K562 (cell line): ENCODE measurements around the gene XPNPEP3. TPM values are rescaled to one million over a fixed set of nuclear protein-coding genes. Genes with fewer than 3 reads are reported as not detected.

Source experiments
- POLR3G ChIP-seq: IDR thresholded peaks from 2 replicates; pipeline ENCODE4 v1.6.1; 2011; ENCODE audit not compliant: insufficient read length, insufficient replicate concordance; ENCODE audit errors: extremely low read depth
- RB1 ChIP-seq: fragments of 450-650 bp; IDR thresholded peaks from 2 replicates; pipeline ENCODE4 v1.6.1; 2017; ENCODE audit warnings: low read depth, mild to moderate bottlenecking
- TBL1XR1 ChIP-seq, 2 experiments: IDR thresholded peaks; 2 replicates each; pipeline ENCODE4 v1.6.1; 2012; ENCODE audit warnings: improper control_type of control experiment in 2 of 2, low read length in 2 of 2, mild to moderate bottlenecking in 1 of 2
- XRCC3 ChIP-seq: fragments of 450-650 bp; IDR thresholded peaks from 2 replicates; pipeline ENCODE4 v1.6.1; 2017; ENCODE audit warnings: mild to moderate bottlenecking, moderate library complexity
- ZNF444 ChIP-seq: fragments of 250-450 bp; sonication (Bioruptor Pico); IDR thresholded peaks from 2 replicates; pipeline ENCODE4 v1.4.0; 2020; ENCODE audit warnings: mild to moderate bottlenecking, moderate library complexity
- ZNF561 ChIP-seq: fragments of 450-650 bp; formaldehyde crosslinking; conservative IDR thresholded peaks from 2 replicates; pipeline ENCODE4 v1.4.0; 2020; ENCODE audit warnings: mild to moderate bottlenecking, moderate library complexity
- ZSCAN32 ChIP-seq: fragments of 450-650 bp; formaldehyde crosslinking; IDR thresholded peaks from 2 replicates; pipeline ENCODE4 v1.4.0; 2020; ENCODE audit warnings: mild to moderate bottlenecking, moderate library complexity
- polyA plus RNA-seq, 8 experiments: library from polyadenylated mRNA; depleted of rRNA in 4 of 8; stranded (reverse) in 5 of 8; unstranded in 3 of 8; fragments of >200 nt; fragmentation: Nextera tagmentation in 2 of 8; fragmentation: Illumina TruSeq in 1 of 8; extraction: Ambion mirVana in 2 of 8; extraction: Trizol in 1 of 8; gene quantifications; 2 replicates each; pipeline versions ENCODE4 v1.2.1 to v1.2.3, GENCODE V29; 2011 to 2014; ENCODE audit warnings: inconsistent platforms in 1 of 8, missing spikeins in 1 of 8
- total RNA-seq, 7 experiments: library from RNA; depleted of rRNA in 6 of 7; stranded (reverse); fragments of >200 nt in 6 of 7; fragmentation: Illumina TruSeq in 2 of 7; extraction: Trizol in 2 of 7; gene quantifications; 2 replicates each; pipeline versions ENCODE4 v1.2.1 to v1.2.3, GENCODE V29; 2011 to 2021; ENCODE audit warnings: low replicate concordance in 1 of 7
- TF ChIP-seq, protein P1 (sequence below), 2 experiments: fragments of 450-650 bp; formaldehyde crosslinking in 1 of 2; IDR thresholded peaks; 2 replicates each; pipeline versions ENCODE4 v1.4.0 to v1.6.1; 2014 to 2020; ENCODE audit warnings: mild to moderate bottlenecking in 2 of 2, borderline replicate concordance in 1 of 2, low read depth in 1 of 2
- TF ChIP-seq, protein P2 (sequence below), 2 experiments: IDR thresholded peaks in 1 of 2; conservative IDR thresholded peaks in 1 of 2; 2 replicates each; pipeline ENCODE4 v1.6.1; 2016; ENCODE audit warnings: low read depth in 2 of 2, mild to moderate bottlenecking in 1 of 2, missing compliant biosample characterization in 1 of 2, missing genetic modification characterization in 1 of 2, moderate library complexity in 1 of 2
- TF ChIP-seq, protein P3 (sequence below): fragments of 250-450 bp; sonication (Bioruptor Pico); IDR thresholded peaks from 2 replicates; pipeline ENCODE4 v1.8.0; 2021; ENCODE audit warnings: mild to moderate bottlenecking, moderate library complexity
- TF ChIP-seq, protein P4 (sequence below): fragments of 200-800 bp; sonication (Bioruptor generic); IDR thresholded peaks from 2 replicates; pipeline ENCODE4 v1.6.1; 2017; ENCODE audit warnings: missing genetic modification characterization, missing compliant biosample characterization

The XPNPEP3 gene
- total and polyA plus RNA-seq, 9 of the 15 experiments (the other 6 are each of a cell fraction or from before 2014, with no cell fraction given) = 9.1 to 22.6 (median 15.6) TPM

DNA sequence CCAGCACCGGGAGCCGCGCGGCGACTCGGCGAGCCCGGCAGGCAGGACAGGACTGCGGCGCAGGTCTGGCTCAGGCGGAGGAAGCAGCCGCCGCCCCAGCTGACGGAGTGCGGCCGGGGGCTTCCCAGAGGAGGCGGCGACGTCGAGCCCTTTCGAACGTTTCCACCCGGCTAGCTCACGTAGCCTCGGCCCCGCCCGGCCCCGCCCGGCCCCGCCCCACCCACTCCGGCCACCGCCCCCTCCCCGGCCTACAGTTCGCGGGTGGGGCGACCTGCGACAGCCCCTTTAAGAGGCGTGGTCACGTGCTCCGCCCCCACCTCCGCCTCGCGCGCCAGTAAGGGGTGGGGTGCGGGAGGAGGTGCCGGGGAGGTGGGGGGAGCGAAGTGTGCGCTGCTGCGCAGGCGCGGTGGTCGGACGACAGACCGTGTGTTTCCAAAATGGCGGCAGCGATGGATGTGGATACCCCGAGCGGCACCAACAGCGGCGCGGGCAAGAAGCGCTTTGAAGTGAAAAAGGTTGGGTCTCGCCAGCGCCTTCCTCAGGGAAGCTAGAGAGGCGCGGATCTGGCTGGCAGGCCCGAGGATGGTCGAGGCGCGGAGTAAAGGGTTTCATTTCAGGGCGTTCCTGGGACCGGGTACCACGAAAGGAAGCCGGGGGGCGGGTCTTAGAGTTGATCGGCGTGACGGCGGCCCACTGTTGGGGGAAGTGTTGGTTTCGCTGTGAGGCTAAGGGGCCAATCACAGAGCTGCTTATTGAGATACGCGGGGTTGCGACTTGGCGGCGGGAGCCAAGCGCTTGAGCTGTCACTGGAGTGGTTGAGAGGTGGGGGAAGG, 94.2 kb downstream of the XPNPEP3 start, which contains the start of gene RBX1 (continued):
- TF ChIP-seq, protein P1, sequence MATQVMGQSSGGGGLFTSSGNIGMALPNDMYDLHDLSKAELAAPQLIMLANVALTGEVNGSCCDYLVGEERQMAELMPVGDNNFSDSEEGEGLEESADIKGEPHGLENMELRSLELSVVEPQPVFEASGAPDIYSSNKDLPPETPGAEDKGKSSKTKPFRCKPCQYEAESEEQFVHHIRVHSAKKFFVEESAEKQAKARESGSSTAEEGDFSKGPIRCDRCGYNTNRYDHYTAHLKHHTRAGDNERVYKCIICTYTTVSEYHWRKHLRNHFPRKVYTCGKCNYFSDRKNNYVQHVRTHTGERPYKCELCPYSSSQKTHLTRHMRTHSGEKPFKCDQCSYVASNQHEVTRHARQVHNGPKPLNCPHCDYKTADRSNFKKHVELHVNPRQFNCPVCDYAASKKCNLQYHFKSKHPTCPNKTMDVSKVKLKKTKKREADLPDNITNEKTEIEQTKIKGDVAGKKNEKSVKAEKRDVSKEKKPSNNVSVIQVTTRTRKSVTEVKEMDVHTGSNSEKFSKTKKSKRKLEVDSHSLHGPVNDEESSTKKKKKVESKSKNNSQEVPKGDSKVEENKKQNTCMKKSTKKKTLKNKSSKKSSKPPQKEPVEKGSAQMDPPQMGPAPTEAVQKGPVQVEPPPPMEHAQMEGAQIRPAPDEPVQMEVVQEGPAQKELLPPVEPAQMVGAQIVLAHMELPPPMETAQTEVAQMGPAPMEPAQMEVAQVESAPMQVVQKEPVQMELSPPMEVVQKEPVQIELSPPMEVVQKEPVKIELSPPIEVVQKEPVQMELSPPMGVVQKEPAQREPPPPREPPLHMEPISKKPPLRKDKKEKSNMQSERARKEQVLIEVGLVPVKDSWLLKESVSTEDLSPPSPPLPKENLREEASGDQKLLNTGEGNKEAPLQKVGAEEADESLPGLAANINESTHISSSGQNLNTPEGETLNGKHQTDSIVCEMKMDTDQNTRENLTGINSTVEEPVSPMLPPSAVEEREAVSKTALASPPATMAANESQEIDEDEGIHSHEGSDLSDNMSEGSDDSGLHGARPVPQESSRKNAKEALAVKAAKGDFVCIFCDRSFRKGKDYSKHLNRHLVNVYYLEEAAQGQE (IDR thresholded peaks at IDR 0.05; ENCODE audit: borderline replicate concordance) = no peak; the same call in 1 of the 2 replicates
- TF ChIP-seq, protein P1 (CRISPR knock-in tag; IDR thresholded peaks at IDR 0.05; ENCODE audit: low read depth) = no peak
- peak; percentile 52; the same call in 1 of the 2 replicates for TF ChIP-seq RB1
- TF ChIP-seq ZNF444 (CRISPR knock-in tag) = no peak
- no peak for TF ChIP-seq POLR3G
- TF ChIP-seq, protein P2, sequence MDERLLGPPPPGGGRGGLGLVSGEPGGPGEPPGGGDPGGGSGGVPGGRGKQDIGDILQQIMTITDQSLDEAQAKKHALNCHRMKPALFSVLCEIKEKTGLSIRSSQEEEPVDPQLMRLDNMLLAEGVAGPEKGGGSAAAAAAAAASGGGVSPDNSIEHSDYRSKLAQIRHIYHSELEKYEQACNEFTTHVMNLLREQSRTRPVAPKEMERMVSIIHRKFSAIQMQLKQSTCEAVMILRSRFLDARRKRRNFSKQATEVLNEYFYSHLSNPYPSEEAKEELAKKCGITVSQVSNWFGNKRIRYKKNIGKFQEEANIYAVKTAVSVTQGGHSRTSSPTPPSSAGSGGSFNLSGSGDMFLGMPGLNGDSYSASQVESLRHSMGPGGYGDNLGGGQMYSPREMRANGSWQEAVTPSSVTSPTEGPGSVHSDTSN (CRISPR knock-in tag; IDR thresholded peaks at IDR 0.05; ENCODE audit: low read depth) = peak; percentile 56
- TF ChIP-seq, protein P2 (tag; conservative IDR thresholded peaks at IDR 0.05; ENCODE audit: low read depth) = peak; percentile 96
- TF ChIP-seq, protein P3, sequence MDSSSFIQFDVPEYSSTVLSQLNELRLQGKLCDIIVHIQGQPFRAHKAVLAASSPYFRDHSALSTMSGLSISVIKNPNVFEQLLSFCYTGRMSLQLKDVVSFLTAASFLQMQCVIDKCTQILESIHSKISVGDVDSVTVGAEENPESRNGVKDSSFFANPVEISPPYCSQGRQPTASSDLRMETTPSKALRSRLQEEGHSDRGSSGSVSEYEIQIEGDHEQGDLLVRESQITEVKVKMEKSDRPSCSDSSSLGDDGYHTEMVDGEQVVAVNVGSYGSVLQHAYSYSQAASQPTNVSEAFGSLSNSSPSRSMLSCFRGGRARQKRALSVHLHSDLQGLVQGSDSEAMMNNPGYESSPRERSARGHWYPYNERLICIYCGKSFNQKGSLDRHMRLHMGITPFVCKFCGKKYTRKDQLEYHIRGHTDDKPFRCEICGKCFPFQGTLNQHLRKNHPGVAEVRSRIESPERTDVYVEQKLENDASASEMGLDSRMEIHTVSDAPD (CRISPR knock-in tag) = no peak
- TF ChIP-seq, protein P4, sequence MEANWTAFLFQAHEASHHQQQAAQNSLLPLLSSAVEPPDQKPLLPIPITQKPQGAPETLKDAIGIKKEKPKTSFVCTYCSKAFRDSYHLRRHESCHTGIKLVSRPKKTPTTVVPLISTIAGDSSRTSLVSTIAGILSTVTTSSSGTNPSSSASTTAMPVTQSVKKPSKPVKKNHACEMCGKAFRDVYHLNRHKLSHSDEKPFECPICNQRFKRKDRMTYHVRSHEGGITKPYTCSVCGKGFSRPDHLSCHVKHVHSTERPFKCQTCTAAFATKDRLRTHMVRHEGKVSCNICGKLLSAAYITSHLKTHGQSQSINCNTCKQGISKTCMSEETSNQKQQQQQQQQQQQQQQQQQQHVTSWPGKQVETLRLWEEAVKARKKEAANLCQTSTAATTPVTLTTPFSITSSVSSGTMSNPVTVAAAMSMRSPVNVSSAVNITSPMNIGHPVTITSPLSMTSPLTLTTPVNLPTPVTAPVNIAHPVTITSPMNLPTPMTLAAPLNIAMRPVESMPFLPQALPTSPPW (CRISPR knock-in tag) = peak; percentile 97
- TF ChIP-seq TBL1XR1 (IDR thresholded peaks at IDR 0.05; ENCODE audit: low read length in 2 of 2) = 0 out of 4 replicates have a peak, but pooled peaks of 1 of the 2 experiments have one; percentile 1
- no peak for TF ChIP-seq ZSCAN32 (CRISPR knock-in tag)
- TF ChIP-seq ZNF561 (CRISPR knock-in tag) = no peak
- no peak for TF ChIP-seq XRCC3
